Fibroblast of villous mesenchyme (primary cell): ENCODE measurements around the gene MEN1. TPM values are rescaled to one million over a fixed set of nuclear protein-coding genes. Genes with fewer than 3 reads are reported as not detected.

Experiments used
- DNase-seq: peaks from one replicate; pipeline ENCODE4 v3.0.0-alpha.2; 2010; ENCODE audit warnings: low read depth
- H3K4me3 ChIP-seq: 2 replicates; pipeline ENCODE4 v1.5.1; 2011; ENCODE audit warnings: low read depth, mild to moderate bottlenecking, low read length
- total RNA-seq: library from RNA; depleted of rRNA; stranded (reverse); fragments of >200 nt; gene quantifications from 2 replicates; pipeline ENCODE4 v1.2.3, GENCODE V29; 2012
- TF ChIP-seq, protein P1 (sequence below): IDR thresholded peaks from 2 replicates; pipeline ENCODE4 v1.5.1; 2012; ENCODE audit warnings: low read depth, mild to moderate bottlenecking, low read length; ENCODE audit not compliant: insufficient read depth

The MEN1 gene
- total RNA-seq, 1 donor: 17.7 TPM

- TF ChIP-seq, protein P1, sequence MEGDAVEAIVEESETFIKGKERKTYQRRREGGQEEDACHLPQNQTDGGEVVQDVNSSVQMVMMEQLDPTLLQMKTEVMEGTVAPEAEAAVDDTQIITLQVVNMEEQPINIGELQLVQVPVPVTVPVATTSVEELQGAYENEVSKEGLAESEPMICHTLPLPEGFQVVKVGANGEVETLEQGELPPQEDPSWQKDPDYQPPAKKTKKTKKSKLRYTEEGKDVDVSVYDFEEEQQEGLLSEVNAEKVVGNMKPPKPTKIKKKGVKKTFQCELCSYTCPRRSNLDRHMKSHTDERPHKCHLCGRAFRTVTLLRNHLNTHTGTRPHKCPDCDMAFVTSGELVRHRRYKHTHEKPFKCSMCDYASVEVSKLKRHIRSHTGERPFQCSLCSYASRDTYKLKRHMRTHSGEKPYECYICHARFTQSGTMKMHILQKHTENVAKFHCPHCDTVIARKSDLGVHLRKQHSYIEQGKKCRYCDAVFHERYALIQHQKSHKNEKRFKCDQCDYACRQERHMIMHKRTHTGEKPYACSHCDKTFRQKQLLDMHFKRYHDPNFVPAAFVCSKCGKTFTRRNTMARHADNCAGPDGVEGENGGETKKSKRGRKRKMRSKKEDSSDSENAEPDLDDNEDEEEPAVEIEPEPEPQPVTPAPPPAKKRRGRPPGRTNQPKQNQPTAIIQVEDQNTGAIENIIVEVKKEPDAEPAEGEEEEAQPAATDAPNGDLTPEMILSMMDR: no peak
- DNase-seq: no peak
- H3K4me3 ChIP-seq: no peak overlapping the region
These were observed 21.8 kb downstream of the MEN1 start for GRCh38 chr11:64788321-64789215.

- no peak overlapping the region for H3K4me3 ChIP-seq
- TF ChIP-seq, protein P1: peak; percentile 82
- peak; percentile 40 for DNase-seq
These were observed 22.6 kb downstream of the MEN1 start for GRCh38 chr11:64787526-64788320.

- no peak overlapping the region for H3K4me3 ChIP-seq
- TF ChIP-seq, protein P1: no peak
- DNase-seq: no peak
These were observed 24.0 kb downstream of the MEN1 start for GRCh38 chr11:64786308-64786707.

- TF ChIP-seq, protein P1: no peak
- no peak overlapping the region for H3K4me3 ChIP-seq
- DNase-seq: no peak
These were observed 25.4 kb downstream of the MEN1 start for GRCh38 chr11:64784813-64785581.

GRCh38 chr11:64778473-64779298, 31.7 kb downstream of the MEN1 start, which contains the start of gene SF1:
TSS of gene SF1 (minus strand) at chr11:64778542. CDS start at chr11:64778392, 150 bp downstream.
- TF ChIP-seq, protein P1: no peak

GRCh38 chr11:64778223-64778472, 32.2 kb downstream of the MEN1 start:
- TF ChIP-seq, protein P1: no peak
- H3K4me3 ChIP-seq: peak overlapping the region; percentile 88
- no peak for DNase-seq

More at GRCh38 chr11:64778473-64779298, 31.7 kb downstream of the MEN1 start, which contains the start of gene SF1:
- H3K4me3 ChIP-seq: peak within 1 kb of the TSS; percentile 88
- DNase-seq: peak; percentile 100
